HCT116 (cell line): ENCODE results near the gene CERS6. TPM values are rescaled to one million over a fixed set of nuclear protein-coding genes. Genes with fewer than 3 reads are reported as not detected.

ENCODE experiments used
- ATAC-seq: fragments of 200-7000 bp; cut with Tn5 transposase; 2 replicates; pipeline ENCODE4 v1.9.1; 2020; ENCODE audit warnings: mild to moderate bottlenecking, moderate library complexity
- BruUV-seq: library from RNA; stranded (reverse); fragments of 400-500 nt; replicated peaks from 2 replicates; lab custom pipeline; 2021; lab: Mats Ljungman, UMichigan
- CTCF ChIA-PET: fragments of 300-600 bp; sonication (Branson Sonifier 250); formaldehyde crosslinking; loops from one replicate; lab custom pipeline; 2021; ENCODE audit warnings: antibody characterized with exemption; lab: Charles Lee
- POLR2A ChIA-PET: fragments of 300-600, 350-600 bp; sonication (Branson Sonifier 250); formaldehyde crosslinking; loops from one replicate; lab custom pipeline; 2021; ENCODE audit warnings: antibody characterized with exemption; lab: Charles Lee
- RAD21 ChIA-PET, 2 experiments: fragments of 300-600 bp; sonication (Branson Sonifier 250); formaldehyde crosslinking; loops; one replicate each; lab custom pipeline; 2023; ENCODE audit warnings: low total read pairs in 2 of 2; ENCODE audit not compliant: uncharacterized antibody in 2 of 2, unreplicated experiment in 2 of 2, low non-redundant PET in 1 of 2; lab: Charles Lee
- DNase-seq: peaks from one replicate; pipeline ENCODE4 v3.0.0-alpha.2; 2010; ENCODE audit warnings: low read depth, low spot score
- H2AFZ ChIP-seq: fragments of 200-600 bp; shearing (Covaris generic), sonication (generic); 2 replicates; pipeline ENCODE4 v1.6.1; 2017; ENCODE audit warnings: low read depth, mixed run types, mixed read lengths, antibody characterized with exemption, low read length; ENCODE audit not compliant: poor library complexity, severe bottlenecking
- H3K27ac ChIP-seq: 2 replicates; pipeline ENCODE4 v1.5.1; 2012; ENCODE audit warnings: low read depth, low read length
- H3K27me3 ChIP-seq: fragments of 200-600 bp; sonication (generic); 2 replicates; pipeline ENCODE4 v1.6.1; 2016; ENCODE audit warnings: mixed run types, low read length, mixed read lengths; ENCODE audit not compliant: insufficient read depth
- H3K36me3 ChIP-seq, 2 experiments: fragments of 200-500 bp in 1 of 2; fragments of 200-600 bp in 1 of 2; sonication (Bioruptor generic) in 1 of 2; sonication (generic) in 1 of 2; 2 replicates each; pipeline versions ENCODE4 v1.5.1 to v1.6.1; 2014 to 2016; ENCODE audit warnings: low read length in 2 of 2, inconsistent platforms in 1 of 2, mixed read lengths in 1 of 2, mixed run types in 1 of 2; ENCODE audit not compliant: insufficient read depth in 2 of 2, control insufficient read depth in 1 of 2
- H3K4me1 ChIP-seq, 2 experiments: fragments of 200-600 bp in 1 of 2; sonication (generic) in 1 of 2; 2 replicates each; pipeline versions ENCODE4 v1.5.1 to v1.6.1; 2012 to 2017; ENCODE audit warnings: low read length in 2 of 2, inconsistent platforms in 1 of 2, mild to moderate bottlenecking in 1 of 2, mixed read lengths in 1 of 2, mixed run types in 1 of 2, moderate library complexity in 1 of 2; ENCODE audit not compliant: insufficient read depth in 2 of 2, control insufficient read depth in 1 of 2
- H3K4me2 ChIP-seq: fragments of 200-600 bp; sonication (generic); 2 replicates; pipeline ENCODE4 v1.6.1; 2017; ENCODE audit warnings: mixed run types, low read length, mixed read lengths
- H3K4me3 ChIP-seq, 2 experiments: fragments of 200-600 bp in 1 of 2; sonication (generic) in 1 of 2; replicated peaks in 1 of 2; 2 replicates each; pipeline ENCODE4 v1.5.1; 2011 to 2016; ENCODE audit warnings: low read length in 2 of 2, control low read depth in 1 of 2, low read depth in 1 of 2, mild to moderate bottlenecking in 1 of 2, mixed read lengths in 1 of 2, mixed run types in 1 of 2
- H3K79me2 ChIP-seq: fragments of 200-600 bp; sonication (generic); 2 replicates; pipeline ENCODE4 v1.6.1; 2017; ENCODE audit warnings: mild to moderate bottlenecking, mixed run types, low read length, moderate library complexity, mixed read lengths; ENCODE audit not compliant: insufficient read depth
- H3K9ac ChIP-seq: fragments of 200-600 bp; sonication (generic); 2 replicates; pipeline ENCODE4 v1.6.1; 2016; ENCODE audit warnings: low read length, mixed read lengths
- H3K9me2 ChIP-seq: fragments of 200-600 bp; sonication (generic), shearing (Covaris generic); 2 replicates; pipeline ENCODE4 v1.6.1; 2017; ENCODE audit warnings: mixed run types, mild to moderate bottlenecking, moderate library complexity; ENCODE audit not compliant: insufficient read depth
- H3K9me3 ChIP-seq, 2 experiments: fragments of 200-500 bp in 1 of 2; fragments of 200-600 bp in 1 of 2; sonication (Bioruptor generic) in 1 of 2; sonication (generic) in 1 of 2; 2 replicates each; pipeline ENCODE4 v1.6.1; 2014 to 2017; ENCODE audit warnings: low read length in 2 of 2, mixed read lengths in 2 of 2, inconsistent platforms in 1 of 2, low read depth in 1 of 2, mild to moderate bottlenecking in 1 of 2, mixed run types in 1 of 2, moderate library complexity in 1 of 2; ENCODE audit not compliant: control insufficient read depth in 1 of 2, insufficient read depth in 1 of 2
- H4K20me1 ChIP-seq: fragments of 200-600 bp; sonication (generic), shearing (Covaris generic); 2 replicates; pipeline ENCODE4 v1.6.1; 2017; ENCODE audit warnings: mixed run types, mild to moderate bottlenecking, moderate library complexity; ENCODE audit not compliant: insufficient read depth
- ATF3 ChIP-seq: IDR thresholded peaks from 2 replicates; pipeline ENCODE4 v1.6.1; 2012
- CBX3 ChIP-seq: IDR thresholded peaks from 2 replicates; pipeline ENCODE4 v1.6.1; 2012; ENCODE audit warnings: low read depth
- CEBPB ChIP-seq: IDR thresholded peaks from 2 replicates; pipeline ENCODE4 v1.6.1; 2012; ENCODE audit warnings: low read depth
- CTCF ChIP-seq, 3 experiments: fragments of 200-600 bp in 1 of 3; sonication (generic) in 1 of 3; IDR thresholded peaks in 2 of 3; conservative IDR thresholded peaks in 1 of 3; 2 replicates each; pipeline ENCODE4 v1.5.1; 2012 to 2017; ENCODE audit warnings: low read depth in 2 of 3, low read length in 2 of 3, antibody characterized with exemption in 1 of 3, borderline replicate concordance in 1 of 3, control low read depth in 1 of 3, mild to moderate bottlenecking in 1 of 3, mixed read lengths in 1 of 3, mixed run types in 1 of 3, moderate library complexity in 1 of 3; ENCODE audit not compliant: insufficient read depth in 1 of 3
- EGR1 ChIP-seq: IDR thresholded peaks from 2 replicates; pipeline ENCODE4 v1.6.1; 2012; ENCODE audit warnings: low read depth
- ELF1 ChIP-seq: IDR thresholded peaks from 2 replicates; pipeline ENCODE4 v1.6.1; 2012; ENCODE audit warnings: low read depth, borderline replicate concordance
- EZH2 ChIP-seq: fragments of 200-600 bp; sonication (generic); IDR thresholded peaks from 2 replicates; pipeline ENCODE4 v1.6.1; 2017; ENCODE audit warnings: antibody characterized with exemption, mixed run types
- EZH2phosphoT487 ChIP-seq: fragments of 200-600 bp; IDR thresholded peaks from 2 replicates; pipeline ENCODE4 v1.6.1; 2018; ENCODE audit warnings: antibody characterized with exemption, borderline replicate concordance
- FOSL1 ChIP-seq: IDR thresholded peaks from 2 replicates; pipeline ENCODE4 v1.6.1; 2012; ENCODE audit warnings: low read depth
- JUND ChIP-seq: IDR thresholded peaks from 2 replicates; pipeline ENCODE4 v1.6.1; 2012
- MAX ChIP-seq: IDR thresholded peaks from 2 replicates; pipeline ENCODE4 v1.6.1; 2012
- POLR2A ChIP-seq: IDR thresholded peaks from 2 replicates; pipeline ENCODE4 v1.7.0; 2011; ENCODE audit warnings: borderline replicate concordance; ENCODE audit not compliant: insufficient read depth, insufficient read length; ENCODE audit errors: extremely low read depth
- POLR2AphosphoS5 ChIP-seq: IDR thresholded peaks from 2 replicates; pipeline ENCODE4 v1.6.1; 2011; ENCODE audit warnings: mild to moderate bottlenecking, low read depth, low read length, moderate library complexity
- RAD21 ChIP-seq: IDR thresholded peaks from 2 replicates; pipeline ENCODE4 v1.6.1; 2012; ENCODE audit warnings: low read depth, mild to moderate bottlenecking
- SIN3A ChIP-seq: IDR thresholded peaks from 2 replicates; pipeline ENCODE4 v1.6.1; 2012; ENCODE audit warnings: low read depth
- SP1 ChIP-seq: IDR thresholded peaks from 2 replicates; pipeline ENCODE4 v1.6.1; 2012; ENCODE audit warnings: low read depth
- TCF7L2 ChIP-seq: IDR thresholded peaks from 2 replicates; pipeline ENCODE4 v1.7.0; 2011; ENCODE audit warnings: borderline replicate concordance, inconsistent platforms; ENCODE audit not compliant: insufficient read depth, insufficient read length; ENCODE audit errors: extremely low read depth
- ZBTB33 ChIP-seq: IDR thresholded peaks from 2 replicates; pipeline ENCODE4 v1.6.1; 2011; ENCODE audit warnings: mild to moderate bottlenecking, low read length, moderate library complexity; ENCODE audit not compliant: insufficient replicate concordance; ENCODE audit errors: extremely low read depth
- ZFX ChIP-seq: fragments of 450-650 bp; IDR thresholded peaks from 2 replicates; pipeline ENCODE4 v1.6.1; 2017
- intact Hi-C: fragments of 100-400 bp; cut with micrococcal nuclease; formaldehyde crosslinking; loops from 2 replicates; pipeline ENCODE4 v1.10.0; 2022
- total RNA-seq: library from RNA; stranded (reverse); gene quantifications from one replicate; pipeline ENCODE4 v1.2.1, GENCODE V29; 2021; ENCODE audit not compliant: unreplicated experiment

Gene CERS6
- total RNA-seq, 1 experiment from 2014 or later = 37.0 TPM

GRCh38 chr2:168574856-168575630 lies 119.0 kb downstream of the CERS6 start:
- no TSS peak for BruUV-seq
- Histone ChIP-seq H3K79me2 (peaks cover 6% of the 10 kb centered on the region; the same call in 1 of the 2 replicates), H3K36me3 (no peaks in the 10 kb centered on the region), H3K4me2 (no peak overlapping the region), H3K9ac (no peak overlapping the region), H3K9me2 (no peaks in the 10 kb centered on the region), H4K20me1 (no peaks in the 10 kb centered on the region), H3K4me3 (no peak overlapping the region), H2AFZ (no peak overlapping the region)
- DNase-seq = no peak
- CTCF ChIA-PET = no interaction called here
- no peak for ATAC-seq
- TF ChIP-seq EZH2phosphoT487 (no peak), SP1 (no peak), RAD21 (no peak), MAX (no peak), ZBTB33 (no peak), TCF7L2 (no peak), CBX3 (no peak), ELF1 (no peak), ZFX (no peak), POLR2A (no peak), JUND (no peak), EGR1 (no peak), POLR2AphosphoS5 (no peak), CEBPB (no peak), SIN3A (no peak), FOSL1 (no peak), ATF3 (no peak), EZH2 (no peak), CTCF (IDR thresholded peaks at IDR 0.05 in 2 of 3, conservative IDR thresholded peaks at IDR 0.05 in 1 of 3; ENCODE audit: borderline replicate concordance in 1 of 3, insufficient read depth in 1 of 3, low read depth in 2 of 3, low read length in 2 of 3) (no peak)
- TF ChIP-seq, all 23 proteins: peak for 0
- no peaks in the 10 kb centered on the region for H3K9me3 ChIP-seq
- H3K27me3 ChIP-seq = no peaks in the 10 kb centered on the region
- ChIA-PET RAD21 (no interaction called here), POLR2A (no interaction called here)
- intact Hi-C loops = no loop called here
- no peaks in the 10 kb centered on the region for H3K4me1 ChIP-seq
- H3K27ac ChIP-seq = no peak overlapping the region
